Fibroblast of peridontal ligament (primary cell): ENCODE data around the gene LSR.

ENCODE experiments used
- DNase-seq: peaks from one replicate; pipeline ENCODE4 v3.0.0-alpha.2; 2010; ENCODE audit errors: extremely low read depth

The LSR gene, protein sequence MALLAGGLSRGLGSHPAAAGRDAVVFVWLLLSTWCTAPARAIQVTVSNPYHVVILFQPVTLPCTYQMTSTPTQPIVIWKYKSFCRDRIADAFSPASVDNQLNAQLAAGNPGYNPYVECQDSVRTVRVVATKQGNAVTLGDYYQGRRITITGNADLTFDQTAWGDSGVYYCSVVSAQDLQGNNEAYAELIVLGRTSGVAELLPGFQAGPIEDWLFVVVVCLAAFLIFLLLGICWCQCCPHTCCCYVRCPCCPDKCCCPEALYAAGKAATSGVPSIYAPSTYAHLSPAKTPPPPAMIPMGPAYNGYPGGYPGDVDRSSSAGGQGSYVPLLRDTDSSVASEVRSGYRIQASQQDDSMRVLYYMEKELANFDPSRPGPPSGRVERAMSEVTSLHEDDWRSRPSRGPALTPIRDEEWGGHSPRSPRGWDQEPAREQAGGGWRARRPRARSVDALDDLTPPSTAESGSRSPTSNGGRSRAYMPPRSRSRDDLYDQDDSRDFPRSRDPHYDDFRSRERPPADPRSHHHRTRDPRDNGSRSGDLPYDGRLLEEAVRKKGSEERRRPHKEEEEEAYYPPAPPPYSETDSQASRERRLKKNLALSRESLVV

GRCh38 chr19:35248310-35249145 lies at the start of gene LSR:
Gene LSR (plus strand): TSS chr19:35249002. CDS start chr19:35249023, 21 bp downstream.
- DNase-seq, result no peak

GRCh38 chr19:35199481-35199880 lies 49.3 kb upstream of the LSR start:
- no peak for DNase-seq

GRCh38 chr19:35202722-35203688 lies 45.8 kb upstream of the LSR start:
- DNase-seq, result no peak

- no peak for DNase-seq
These were observed 43.7 kb upstream of the LSR start for GRCh38 chr19:35204799-35205732.

- DNase-seq, result no peak
These were observed 43.0 kb upstream of the LSR start for GRCh38 chr19:35205733-35206323.

- DNase-seq, result no peak
These were observed 42.4 kb upstream of the LSR start for GRCh38 chr19:35206379-35206778.

- DNase-seq, result no peak
These were observed 41.9 kb upstream of the LSR start for GRCh38 chr19:35206855-35207254.

GRCh38 chr19:35207391-35207871 lies 41.4 kb upstream of the LSR start:
- no peak for DNase-seq

GRCh38 chr19:35208121-35208520 lies 40.7 kb upstream of the LSR start:
- no peak for DNase-seq

DNA sequence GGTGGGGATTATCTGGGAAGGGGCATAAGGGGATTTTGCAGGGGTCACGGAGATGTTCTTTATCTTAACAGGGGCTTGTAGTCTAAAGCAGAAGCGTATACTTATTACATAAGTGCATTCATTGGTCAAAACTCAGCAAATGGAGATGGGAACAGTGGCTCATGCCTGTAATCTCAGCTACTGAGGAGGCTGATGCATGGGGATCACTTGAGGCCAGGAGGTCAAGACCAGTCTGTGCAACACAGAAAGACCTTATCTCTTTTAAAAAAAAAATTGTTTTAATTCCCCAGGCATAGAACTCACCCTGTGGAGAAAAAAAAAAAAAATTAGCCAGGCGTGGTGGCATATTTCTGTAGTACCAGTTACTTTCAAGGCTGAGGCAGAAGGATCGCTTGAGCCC lies 39.2 kb upstream of the LSR start:
- no peak for DNase-seq

DNA sequence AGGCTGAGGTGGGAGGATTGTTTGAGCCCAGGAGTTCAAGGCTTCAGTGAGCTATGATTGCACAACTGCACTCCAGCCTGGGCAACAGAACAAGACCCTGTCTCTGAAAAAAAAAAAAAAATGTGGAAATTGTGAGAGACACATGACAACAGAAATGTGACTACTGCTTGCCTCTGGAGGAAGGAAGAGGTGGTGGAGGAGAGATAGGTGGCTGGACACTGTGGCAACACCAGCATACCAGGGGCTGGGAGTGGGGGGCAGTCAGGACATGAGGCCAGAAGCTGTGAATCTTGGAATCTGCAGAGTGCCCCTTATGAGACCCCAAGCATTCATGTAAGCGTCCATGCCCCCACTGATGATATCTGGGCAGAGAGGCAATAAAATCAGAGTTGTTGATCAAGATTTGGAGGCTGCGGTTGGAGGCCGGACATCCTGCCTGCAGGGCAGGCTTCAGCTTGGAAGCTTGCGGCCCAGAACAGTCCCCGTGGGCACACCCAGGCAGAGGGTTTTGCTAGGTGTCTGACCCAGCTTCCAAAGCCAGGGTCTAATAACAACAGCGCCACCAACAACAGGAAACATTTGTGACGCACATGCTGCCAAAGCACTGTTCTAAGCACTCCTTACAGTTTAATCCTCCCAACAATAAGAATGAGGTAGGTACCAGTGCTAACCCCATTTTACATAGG lies 37.1 kb upstream of the LSR start:
- no peak for DNase-seq

GRCh38 chr19:35212241-35212640 lies 36.6 kb upstream of the LSR start:
- no peak for DNase-seq

GRCh38 chr19:35213663-35214632 lies 34.9 kb upstream of the LSR start:
- DNase-seq, result peak; percentile 32

DNA sequence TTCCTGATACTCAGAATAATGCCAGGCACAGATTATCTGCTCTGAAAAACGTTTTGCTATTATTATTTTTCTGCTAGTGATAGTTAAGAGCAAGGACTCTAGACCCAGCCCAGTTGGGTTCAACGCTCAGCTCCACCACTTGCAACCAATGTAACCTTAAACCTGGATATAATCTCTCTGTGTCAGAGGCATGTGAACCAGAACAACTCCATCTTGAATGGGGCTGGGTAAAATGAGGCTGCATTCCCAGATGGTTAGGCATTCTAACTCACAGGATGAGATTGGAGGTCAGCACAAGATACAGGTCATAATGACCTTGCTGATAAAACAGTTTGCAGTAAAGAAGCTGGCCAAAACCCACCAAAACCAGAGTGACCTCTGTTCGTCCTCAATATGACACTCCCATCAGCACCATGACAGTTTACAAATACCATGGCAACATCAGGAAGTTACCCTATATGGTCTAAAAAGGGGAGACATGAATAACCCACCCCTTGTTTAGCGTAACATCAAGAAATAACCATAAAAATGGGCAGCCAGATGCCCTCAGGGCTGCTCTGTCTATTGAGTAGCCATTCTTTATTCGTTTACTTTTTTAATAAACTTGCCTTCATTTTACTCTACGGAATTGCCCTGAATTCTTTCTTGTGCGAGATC lies 33.9 kb upstream of the LSR start:
- no peak for DNase-seq

DNA sequence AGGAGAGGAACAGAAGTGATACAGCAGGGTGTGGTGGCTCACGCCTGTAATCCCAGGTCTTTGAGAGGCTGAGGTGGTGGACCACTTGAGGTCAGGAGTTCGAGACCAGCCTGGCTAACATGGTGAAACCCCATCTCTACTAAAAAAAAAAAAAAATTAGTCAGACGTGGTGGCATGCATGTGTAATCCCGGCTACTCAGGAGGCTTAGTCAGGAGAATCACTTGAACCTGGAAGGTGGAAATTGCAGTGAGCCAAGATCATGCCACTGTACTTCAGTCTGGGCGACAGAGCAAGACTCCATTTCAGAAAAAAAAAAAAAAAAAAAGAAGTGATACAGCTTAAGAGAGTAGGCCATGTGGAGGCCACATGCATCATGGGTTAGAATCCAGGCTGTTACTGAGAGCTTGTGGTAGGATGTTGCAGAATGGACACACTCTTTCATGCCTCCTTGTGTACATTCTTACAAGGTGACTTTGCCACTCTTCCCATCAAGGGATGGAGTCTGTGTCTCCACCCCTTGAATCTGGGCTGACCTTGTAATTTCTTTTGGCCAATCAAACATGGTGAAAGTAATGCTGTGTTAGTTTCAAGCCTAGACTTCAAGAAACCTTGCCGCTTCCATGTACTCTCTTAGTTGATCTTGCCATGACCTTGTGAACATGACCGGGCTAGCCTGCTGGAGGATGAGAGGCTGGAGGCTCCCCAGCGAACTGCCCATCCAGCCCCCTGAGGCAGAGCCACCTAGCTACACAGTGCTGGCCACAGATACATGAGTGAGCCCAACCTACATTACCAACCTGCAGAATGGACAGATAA lies 32.6 kb upstream of the LSR start:
- no peak for DNase-seq

DNA sequence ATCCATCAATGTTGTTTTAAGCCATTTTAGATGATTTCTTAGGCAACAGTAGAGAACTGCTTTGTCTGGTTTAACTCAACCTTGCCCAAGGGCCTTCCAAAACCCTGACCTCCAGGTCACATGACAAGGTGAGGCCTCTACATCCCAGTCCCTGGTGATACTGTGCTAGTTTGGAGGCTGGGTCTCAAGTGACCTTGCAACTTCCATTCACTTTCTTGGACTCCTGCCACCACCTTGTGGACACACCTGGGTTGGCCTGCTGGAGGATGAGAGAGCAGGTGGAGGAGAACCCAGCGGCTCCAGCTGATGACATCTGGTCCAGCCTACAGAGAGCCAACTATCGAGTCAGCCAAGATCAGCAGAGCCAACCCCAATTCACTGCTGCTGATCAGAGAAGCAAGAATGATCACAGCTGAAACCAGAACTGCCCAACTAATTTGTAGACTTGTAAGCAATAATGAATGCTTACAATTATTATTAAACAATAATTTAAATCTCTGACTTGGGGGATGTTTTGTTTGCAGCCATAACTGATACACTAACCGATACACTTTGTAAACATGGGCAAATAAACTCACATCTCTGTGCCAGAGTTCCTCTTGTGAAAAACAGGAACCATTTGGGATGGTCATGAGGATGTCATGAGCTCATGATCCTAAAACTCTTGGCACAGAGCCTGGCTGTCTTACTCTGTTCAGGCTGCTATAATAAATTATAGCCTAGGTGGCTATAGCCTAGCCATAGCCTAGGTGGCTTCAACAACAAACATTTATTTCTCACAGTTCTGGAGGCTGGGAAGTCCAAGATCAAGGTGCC lies 31.8 kb upstream of the LSR start:
- no peak for DNase-seq
